ENCODE data around the gene DPYD.

Gene DPYD

GRCh38 chr1:97108179-97108578, 812.7 kb downstream of the DPYD start:
- H3K4me3 ChIP-seq (ENCODE audit: control insufficient read depth, low read depth, low read length), result no peak overlapping the region
- no peak for TF ChIP-seq CTCF (conservative IDR thresholded peaks at IDR 0.05; ENCODE audit: control insufficient read depth, insufficient read depth, low read depth, low read length)
- peak; percentile 46 for DNase-seq (ENCODE audit: low read depth)

GRCh38 chr1:97105531-97105930, 815.3 kb downstream of the DPYD start:
- no peak for DNase-seq (ENCODE audit: low read depth)
- TF ChIP-seq CTCF (conservative IDR thresholded peaks at IDR 0.05; ENCODE audit: control insufficient read depth, insufficient read depth, low read depth, low read length), result no peak

DNA sequence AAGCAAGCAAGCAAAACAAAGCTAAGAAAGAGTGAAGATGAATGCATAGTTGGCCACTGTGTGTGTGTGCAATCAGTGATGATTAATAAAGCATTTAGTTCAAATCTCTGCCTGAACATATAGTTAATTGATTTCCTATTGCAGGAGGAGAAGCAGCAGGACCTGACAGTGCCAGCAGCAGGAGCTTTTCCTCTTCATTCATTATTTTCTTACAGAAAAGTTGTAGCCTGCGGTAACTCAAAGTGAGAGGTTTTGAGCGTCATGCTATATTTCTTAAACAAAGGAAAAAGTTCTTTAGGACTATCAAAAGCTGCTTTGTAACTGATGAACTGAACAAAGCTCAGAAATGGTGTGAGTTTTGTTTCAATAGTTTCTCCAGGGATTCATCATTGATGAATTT, 819.3 kb downstream of the DPYD start:
- no peak for DNase-seq (ENCODE audit: low read depth)
- no peak for TF ChIP-seq CTCF (conservative IDR thresholded peaks at IDR 0.05; ENCODE audit: control insufficient read depth, insufficient read depth, low read depth, low read length)
- H3K4me3 ChIP-seq (ENCODE audit: control insufficient read depth, low read depth, low read length), result no peak overlapping the region

More at GRCh38 chr1:97105531-97105930, 815.3 kb downstream of the DPYD start:
- no peak overlapping the region for H3K4me3 ChIP-seq (ENCODE audit: control insufficient read depth, low read depth, low read length)

DNA sequence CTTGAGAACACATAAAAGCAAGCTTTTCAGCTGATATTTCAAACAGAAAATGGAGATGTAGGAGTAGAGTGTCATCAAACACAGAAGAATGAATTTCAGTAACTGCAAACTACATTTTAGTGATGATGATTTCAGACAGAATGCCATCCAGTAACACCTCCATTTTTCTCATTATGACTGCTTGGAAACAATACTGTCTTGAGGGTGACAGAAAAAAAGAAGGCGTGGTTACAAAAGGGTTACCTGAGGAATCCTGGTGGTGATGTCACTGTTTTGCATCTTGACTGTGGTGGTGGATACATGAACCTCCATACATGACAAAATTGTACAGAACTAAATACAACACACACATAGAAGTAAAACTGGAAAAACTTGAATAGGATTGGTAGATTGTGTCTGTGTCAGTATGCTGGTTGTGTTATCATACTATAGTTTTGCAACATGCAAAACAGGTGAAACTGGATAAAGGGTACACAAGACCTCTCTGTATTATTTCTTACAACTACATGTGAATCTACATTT, 823.4 kb downstream of the DPYD start:
- no peak overlapping the region for H3K4me3 ChIP-seq (ENCODE audit: control insufficient read depth, low read depth, low read length)
- no peak for DNase-seq (ENCODE audit: low read depth)
- no peak for TF ChIP-seq CTCF (conservative IDR thresholded peaks at IDR 0.05; ENCODE audit: control insufficient read depth, insufficient read depth, low read depth, low read length)

GRCh38 chr1:97095764-97096163, 825.1 kb downstream of the DPYD start:
- no peak for DNase-seq (ENCODE audit: low read depth)
- no peak for TF ChIP-seq CTCF (conservative IDR thresholded peaks at IDR 0.05; ENCODE audit: control insufficient read depth, insufficient read depth, low read depth, low read length)
- H3K4me3 ChIP-seq (ENCODE audit: control insufficient read depth, low read depth, low read length), result no peak overlapping the region

DNA sequence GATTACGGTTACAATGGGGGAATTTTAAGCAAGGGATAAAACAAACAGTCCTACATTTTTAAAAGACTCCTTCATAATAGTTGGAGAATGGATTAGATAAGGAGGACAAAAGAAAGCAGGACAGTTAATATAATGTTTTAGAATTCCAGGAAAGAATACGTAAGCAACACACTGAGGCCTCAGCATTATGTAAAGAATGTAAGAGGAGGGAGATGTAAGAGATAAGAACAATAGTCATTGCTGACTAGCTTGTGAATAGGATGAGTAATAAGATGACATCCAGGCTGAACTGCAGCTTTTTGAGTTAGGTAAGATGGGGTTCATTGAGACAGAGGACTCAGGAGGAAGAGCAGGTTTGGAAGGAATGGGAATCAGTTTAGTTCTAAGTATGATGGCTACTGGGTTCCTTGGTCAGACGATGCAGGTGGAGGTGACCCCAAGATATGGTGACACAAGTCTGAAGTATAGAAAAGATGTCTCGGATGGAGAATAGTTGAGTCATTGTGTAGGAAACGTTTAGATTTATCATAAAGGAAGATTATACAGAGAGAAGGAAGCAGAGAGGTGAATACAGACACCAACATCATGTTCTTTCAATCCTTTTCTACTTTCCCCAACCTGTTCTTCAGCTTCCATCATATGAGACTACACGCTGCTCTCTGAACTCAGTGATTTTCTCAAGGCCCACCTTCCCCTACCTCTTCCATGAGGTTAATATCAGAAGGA, 826.4 kb downstream of the DPYD start:
- H3K4me3 ChIP-seq (ENCODE audit: control insufficient read depth, low read depth, low read length), result no peak overlapping the region
- peak; percentile 60 for DNase-seq (ENCODE audit: low read depth)
- TF ChIP-seq CTCF (conservative IDR thresholded peaks at IDR 0.05; ENCODE audit: control insufficient read depth, insufficient read depth, low read depth, low read length), result no peak

Data from fibroblast of mammary gland (primary cell).